ENCODE measurements around the gene CPE. TPM values are rescaled to one million over a fixed set of nuclear protein-coding genes. Genes with fewer than 3 reads are reported as not detected.
A peak's percentile ranks its signal among the peaks of the same experiment; 100 is the strongest.
"Not testable (repeated sequence)": the region's sequence is repeated elsewhere in the genome, so short reads cannot be mapped to it uniquely, and the experiment has no call there.

CPE gene
- total RNA-seq, 3 donors from 2014 or later (not counting 1 experiment from before 2014, with no cell fraction given): not detected

DNA sequence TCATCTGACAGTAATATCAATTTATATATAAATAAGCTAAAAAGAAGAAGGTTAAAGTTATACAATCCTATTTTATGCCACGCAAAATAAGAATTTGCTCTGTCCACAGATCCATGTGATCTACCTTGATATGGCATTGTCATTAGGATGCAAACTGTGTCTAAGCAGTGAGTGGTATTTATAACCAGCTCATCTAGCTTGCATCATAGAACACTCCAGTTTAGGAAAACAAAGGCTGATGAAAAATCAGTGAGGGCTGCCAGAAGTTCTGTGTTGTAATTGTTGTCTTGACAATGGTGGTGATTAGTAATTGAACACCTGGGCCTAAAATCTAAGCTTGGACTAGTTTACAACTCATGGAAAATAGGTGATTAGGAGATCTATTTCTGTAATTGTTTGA lies 111.0 kb downstream of the CPE start:
- WGBS (ENCODE audit: insufficient coverage): 80% methylated on average over 1 of the region's 1 CpG
- Mint-ChIP-seq H3K27ac (no peak overlapping the region), H3K36me3 (no peaks in the 10 kb centered on the region), H3K4me3 (no peak overlapping the region), H3K9me3 (no peaks in the 10 kb centered on the region), H3K4me1 (peaks cover 7 to 16% of the 10 kb centered on the region in 2 donors), H3K27me3 (ENCODE audit: low read depth in 2 of 2) (peaks cover 14 to 45% of the 10 kb centered on the region in 2 donors)
- ATAC-seq: no peak
- Histone ChIP-seq H3K9me3 (ENCODE audit: control insufficient read depth, insufficient read depth, low read length) (no peaks in the 10 kb centered on the region), H3K27me3 (ENCODE audit: control insufficient read depth, insufficient read depth, low read length) (peaks cover 6% of the 10 kb centered on the region), H3K4me3 (ENCODE audit: low read length) (no peak overlapping the region), H3K4me1 (ENCODE audit: control insufficient read depth, insufficient read depth, low read length) (peaks cover 5% of the 10 kb centered on the region), H3K27ac (ENCODE audit: low read length) (no peak overlapping the region), H3K36me3 (ENCODE audit: control insufficient read depth, insufficient read depth, low read length) (no peaks in the 10 kb centered on the region)
- intact Hi-C loops (cut with micrococcal nuclease): no loop called here
- no peak for DNase-seq
- no peak for TF ChIP-seq CTCF (IDR thresholded peaks at IDR 0.05)

GRCh38 chr4:165492583-165492982 lies 113.8 kb downstream of the CPE start:
- H3K27me3 ChIP-seq (ENCODE audit: control insufficient read depth, insufficient read depth, low read length); H3K9me3 Mint-ChIP-seq; intact Hi-C loops (cut with micrococcal nuclease); H3K4me3 Mint-ChIP-seq; H3K36me3 ChIP-seq (ENCODE audit: control insufficient read depth, insufficient read depth, low read length); H3K36me3 Mint-ChIP-seq; ATAC-seq; H3K27ac Mint-ChIP-seq; H3K27ac ChIP-seq (ENCODE audit: low read length); H3K9me3 ChIP-seq (ENCODE audit: control insufficient read depth, insufficient read depth, low read length); H3K4me1 ChIP-seq (ENCODE audit: control insufficient read depth, insufficient read depth, low read length); H3K4me3 ChIP-seq (ENCODE audit: low read length); DNase-seq: not testable (repeated sequence)
- Mint-ChIP-seq H3K27me3 (ENCODE audit: low read depth in 2 of 2) (peaks cover 12 to 34% of the 10 kb centered on the region in 2 donors), H3K4me1 (peaks cover 7 to 16% of the 10 kb centered on the region in 2 donors)
- WGBS (ENCODE audit: insufficient coverage): 85% methylated on average over 6 of the region's 6 CpGs

DNA sequence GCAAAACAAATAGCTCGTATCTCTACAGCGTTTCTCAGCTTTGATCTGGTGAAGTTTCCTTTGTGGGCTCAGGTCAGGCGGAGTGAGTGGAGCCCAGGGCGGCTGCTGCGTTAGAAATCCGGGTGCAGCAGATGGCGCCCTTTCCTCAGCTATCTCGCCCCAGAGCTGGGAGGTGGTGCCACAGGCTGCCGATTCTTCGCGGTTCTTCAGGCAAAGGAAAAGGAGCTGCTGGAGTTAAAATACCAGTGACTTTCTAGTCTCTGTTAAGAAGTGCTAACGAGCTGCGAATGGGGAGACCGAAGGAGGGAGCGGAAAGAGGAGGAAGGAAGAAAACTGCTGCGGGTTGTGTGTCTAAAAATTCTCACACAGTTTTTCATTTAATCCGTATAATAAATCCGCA lies 114.6 kb downstream of the CPE start:
- 6% methylated on average over 17 of the region's 18 CpGs for WGBS (ENCODE audit: insufficient coverage)
- peak overlapping the region; percentile 67 for H3K4me3 Mint-ChIP-seq
- peaks cover 12 to 32% of the 10 kb centered on the region in 2 donors for H3K27me3 Mint-ChIP-seq (ENCODE audit: low read depth in 2 of 2)
- no peaks in the 10 kb centered on the region for H3K9me3 ChIP-seq (ENCODE audit: control insufficient read depth, insufficient read depth, low read length)
- H3K9me3 Mint-ChIP-seq: no peaks in the 10 kb centered on the region
- peak; percentile 26 for TF ChIP-seq CTCF (IDR thresholded peaks at IDR 0.05)
- ATAC-seq: peak; percentile 54 to 84 (median 61)
- no peaks in the 10 kb centered on the region for H3K36me3 ChIP-seq (ENCODE audit: control insufficient read depth, insufficient read depth, low read length)
- H3K4me3 ChIP-seq (ENCODE audit: low read length): no peak overlapping the region
- H3K27me3 ChIP-seq (ENCODE audit: control insufficient read depth, insufficient read depth, low read length): peaks cover 6% of the 10 kb centered on the region
- no peak overlapping the region for H3K27ac ChIP-seq (ENCODE audit: low read length)
- H3K4me1 Mint-ChIP-seq: peaks cover 7 to 16% of the 10 kb centered on the region in 2 donors
- H3K27ac Mint-ChIP-seq: peak overlapping the region in 1 of 2 donors; percentile 70
- H3K4me1 ChIP-seq (ENCODE audit: control insufficient read depth, insufficient read depth, low read length): peaks cover 5% of the 10 kb centered on the region
- no peaks in the 10 kb centered on the region for H3K36me3 Mint-ChIP-seq
- intact Hi-C loops (cut with micrococcal nuclease): no loop called here
- peak; percentile 27 to 73 for DNase-seq

GRCh38 chr4:165502916-165503907 lies 124.4 kb downstream of the CPE start:
- ATAC-seq: no peak
- DNase-seq: no peak
- no peak overlapping the region for H3K4me3 ChIP-seq (ENCODE audit: low read length)
- no peaks in the 10 kb centered on the region for H3K36me3 ChIP-seq (ENCODE audit: control insufficient read depth, insufficient read depth, low read length)
- H3K4me3 Mint-ChIP-seq: no peak overlapping the region
- intact Hi-C loops (cut with micrococcal nuclease): no loop called here
- H3K27ac Mint-ChIP-seq: no peak overlapping the region
- H3K9me3 Mint-ChIP-seq: no peaks in the 10 kb centered on the region
- peaks cover 0 to 3% of the 10 kb centered on the region in 2 donors for H3K27me3 Mint-ChIP-seq (ENCODE audit: low read depth in 2 of 2)
- WGBS (ENCODE audit: insufficient coverage): 75% methylated on average over 3 of the region's 7 CpGs
- no peak overlapping the region for H3K27ac ChIP-seq (ENCODE audit: low read length)
- no peaks in the 10 kb centered on the region for H3K36me3 Mint-ChIP-seq
- no peaks in the 10 kb centered on the region for H3K4me1 ChIP-seq (ENCODE audit: control insufficient read depth, insufficient read depth, low read length)
- H3K9me3 ChIP-seq (ENCODE audit: control insufficient read depth, insufficient read depth, low read length): no peaks in the 10 kb centered on the region
- no peaks in the 10 kb centered on the region for H3K4me1 Mint-ChIP-seq
- no peaks in the 10 kb centered on the region for H3K27me3 ChIP-seq (ENCODE audit: control insufficient read depth, insufficient read depth, low read length)
- TF ChIP-seq CTCF (IDR thresholded peaks at IDR 0.05): no peak

Measured in natural killer cell (primary cell).